ENCODE measurements around the gene RSBN1L.
A peak's percentile ranks its signal among the peaks of the same experiment; 100 is the strongest.
"Not testable (repeated sequence)": the region's sequence is repeated elsewhere in the genome, so short reads cannot be mapped to it uniquely, and the experiment has no call there.

RSBN1L gene

DNA sequence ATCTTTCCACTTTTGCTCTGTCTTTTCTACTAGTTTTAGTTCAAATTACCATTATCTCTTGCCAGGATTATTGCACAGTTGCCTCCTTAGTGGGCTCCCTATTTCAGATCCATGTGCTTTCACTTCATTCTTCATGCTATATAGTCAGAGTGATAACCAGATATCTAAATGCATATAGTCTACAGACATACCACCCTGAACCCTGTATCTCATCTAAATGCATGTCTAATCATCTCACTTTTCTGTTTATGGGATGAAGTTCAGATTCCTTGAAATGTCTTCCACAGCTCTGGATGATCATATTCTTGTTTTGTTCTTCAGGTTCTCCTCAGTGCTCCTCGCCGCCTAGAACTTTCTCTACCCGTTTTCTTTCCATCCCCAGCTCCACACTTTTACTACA lies 13.8 kb downstream of the RSBN1L start:
- Histone ChIP-seq H3K4me3 (ENCODE audit: low read length) (no peak overlapping the region), H2AK5ac (ENCODE audit: low read length) (no peak overlapping the region), H3K79me1 (ENCODE audit: low read length) (peaks cover 8% of the 10 kb centered on the region), H3K4me2 (ENCODE audit: low read length) (no peak overlapping the region), H2BK5ac (ENCODE audit: low read length) (no peak overlapping the region), H3K56ac (ENCODE audit: low read length) (no peak overlapping the region), H3K27me3 (ENCODE audit: insufficient read depth, low read length, poor library complexity) (no peaks in the 10 kb centered on the region), H3K36me3 (ENCODE audit: control insufficient read depth, insufficient read depth, low read length) (no peaks in the 10 kb centered on the region), H4K8ac (ENCODE audit: low read depth, low read length) (no peak overlapping the region), H3K4ac (ENCODE audit: low read depth, low read length) (no peak overlapping the region), H4K5ac (ENCODE audit: low read length) (no peak overlapping the region), H3K9ac (ENCODE audit: low read length) (no peak overlapping the region), H3K79me2 (ENCODE audit: control insufficient read depth, insufficient read depth, low read length) (peaks cover 25% of the 10 kb centered on the region), H3K4me1 (ENCODE audit: control insufficient read depth, low read depth, low read length) (no peaks in the 10 kb centered on the region), H2BK15ac (replicated peaks; ENCODE audit: low read depth) (no peak overlapping the region), H3K27ac (ENCODE audit: low read depth, low read length) (no peak overlapping the region), H3K18ac (ENCODE audit: low read length) (no peak overlapping the region), H3K23ac (ENCODE audit: low read length) (no peak overlapping the region), H2BK120ac (ENCODE audit: low read depth, low read length) (no peak overlapping the region)
- no peak for DNase-seq
- no CpG with 5 or more reads among the region's 3 CpGs for WGBS (ENCODE audit: extremely low coverage, insufficient coverage, low lambda C conversion rate)

GRCh38 chr7:77710861-77711260 lies 14.6 kb downstream of the RSBN1L start:
- Histone ChIP-seq H3K56ac (ENCODE audit: low read length) (no peak overlapping the region), H3K79me2 (ENCODE audit: control insufficient read depth, insufficient read depth, low read length) (peaks cover 27% of the 10 kb centered on the region), H2AK5ac (ENCODE audit: low read length) (no peak overlapping the region), H3K4me3 (ENCODE audit: low read length) (no peak overlapping the region), H3K4me2 (ENCODE audit: low read length) (no peak overlapping the region), H4K5ac (ENCODE audit: low read length) (no peak overlapping the region), H3K36me3 (ENCODE audit: control insufficient read depth, insufficient read depth, low read length) (no peaks in the 10 kb centered on the region), H4K8ac (ENCODE audit: low read depth, low read length) (no peak overlapping the region), H2BK15ac (replicated peaks; ENCODE audit: low read depth) (no peak overlapping the region), H3K4me1 (ENCODE audit: control insufficient read depth, low read depth, low read length) (no peaks in the 10 kb centered on the region), H3K27me3 (ENCODE audit: insufficient read depth, low read length, poor library complexity) (no peaks in the 10 kb centered on the region), H2BK120ac (ENCODE audit: low read depth, low read length) (no peak overlapping the region), H3K9ac (ENCODE audit: low read length) (no peak overlapping the region), H3K4ac (ENCODE audit: low read depth, low read length) (no peak overlapping the region), H3K23ac (ENCODE audit: low read length) (no peak overlapping the region), H3K18ac (ENCODE audit: low read length) (no peak overlapping the region), H2BK5ac (ENCODE audit: low read length) (no peak overlapping the region), H3K79me1 (ENCODE audit: low read length) (peaks cover 8% of the 10 kb centered on the region), H3K27ac (ENCODE audit: low read depth, low read length) (no peak overlapping the region)
- no CpG with 5 or more reads among the region's 3 CpGs for WGBS (ENCODE audit: extremely low coverage, insufficient coverage, low lambda C conversion rate)
- DNase-seq, result no peak

DNA sequence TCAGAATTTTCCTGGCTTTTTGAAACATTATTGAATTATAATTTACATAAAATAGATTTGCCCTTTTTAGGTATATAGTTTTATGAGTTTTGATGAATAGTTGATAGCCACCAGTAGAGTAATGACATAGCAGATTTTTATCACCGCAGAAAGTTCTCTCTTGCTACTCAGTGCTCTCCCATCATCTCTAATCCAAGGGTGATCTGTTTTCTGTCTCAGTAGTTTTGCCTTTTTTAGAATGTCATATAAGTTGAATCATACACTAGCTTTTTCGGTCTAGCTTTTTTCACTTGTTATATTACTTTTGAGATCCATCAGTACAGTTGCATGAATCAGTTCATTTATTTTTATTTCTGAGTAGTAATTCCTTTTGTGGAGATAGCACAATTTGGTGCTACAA lies 17.9 kb downstream of the RSBN1L start:
- no peak for DNase-seq
- no peak overlapping the region for H3K27ac ChIP-seq (ENCODE audit: low read depth, low read length)
- WGBS (ENCODE audit: extremely low coverage, insufficient coverage, low lambda C conversion rate), result no CpG with 5 or more reads among the region's 2 CpGs

GRCh38 chr7:77714931-77715330 lies 18.7 kb downstream of the RSBN1L start:
- not testable (repeated sequence) for H3K4me2 ChIP-seq (ENCODE audit: low read length); H2BK5ac ChIP-seq (ENCODE audit: low read length); H2BK120ac ChIP-seq (ENCODE audit: low read depth, low read length); H2AK5ac ChIP-seq (ENCODE audit: low read length); H3K23ac ChIP-seq (ENCODE audit: low read length); H4K5ac ChIP-seq (ENCODE audit: low read length); H2BK15ac ChIP-seq (replicated peaks; ENCODE audit: low read depth); H3K4ac ChIP-seq (ENCODE audit: low read depth, low read length); H3K27ac ChIP-seq (ENCODE audit: low read depth, low read length); H3K4me3 ChIP-seq (ENCODE audit: low read length); H3K36me3 ChIP-seq (ENCODE audit: control insufficient read depth, insufficient read depth, low read length); H3K18ac ChIP-seq (ENCODE audit: low read length); H3K27me3 ChIP-seq (ENCODE audit: insufficient read depth, low read length, poor library complexity); H3K9ac ChIP-seq (ENCODE audit: low read length); H3K4me1 ChIP-seq (ENCODE audit: control insufficient read depth, low read depth, low read length); H4K8ac ChIP-seq (ENCODE audit: low read depth, low read length); H3K56ac ChIP-seq (ENCODE audit: low read length)
- peak; percentile 47 for DNase-seq
- peaks cover 28% of the 10 kb centered on the region for H3K79me2 ChIP-seq (ENCODE audit: control insufficient read depth, insufficient read depth, low read length)
- H3K79me1 ChIP-seq (ENCODE audit: low read length), result peaks cover 12% of the 10 kb centered on the region

More for the DNA sequence above, 17.9 kb downstream of the RSBN1L start:
- Histone ChIP-seq H3K4me1 (ENCODE audit: control insufficient read depth, low read depth, low read length) (no peaks in the 10 kb centered on the region), H3K79me2 (ENCODE audit: control insufficient read depth, insufficient read depth, low read length) (peaks cover 27% of the 10 kb centered on the region), H3K27me3 (ENCODE audit: insufficient read depth, low read length, poor library complexity) (no peaks in the 10 kb centered on the region), H2BK5ac (ENCODE audit: low read length) (no peak overlapping the region), H3K23ac (ENCODE audit: low read length) (no peak overlapping the region), H2AK5ac (ENCODE audit: low read length) (no peak overlapping the region), H3K9ac (ENCODE audit: low read length) (no peak overlapping the region), H3K18ac (ENCODE audit: low read length) (no peak overlapping the region), H3K4me3 (ENCODE audit: low read length) (no peak overlapping the region), H3K4me2 (ENCODE audit: low read length) (no peak overlapping the region), H3K56ac (ENCODE audit: low read length) (no peak overlapping the region), H3K4ac (ENCODE audit: low read depth, low read length) (no peak overlapping the region), H2BK15ac (replicated peaks; ENCODE audit: low read depth) (no peak overlapping the region), H3K36me3 (ENCODE audit: control insufficient read depth, insufficient read depth, low read length) (no peaks in the 10 kb centered on the region), H2BK120ac (ENCODE audit: low read depth, low read length) (no peak overlapping the region), H4K8ac (ENCODE audit: low read depth, low read length) (no peak overlapping the region), H3K79me1 (ENCODE audit: low read length) (peaks cover 14% of the 10 kb centered on the region), H4K5ac (ENCODE audit: low read length) (no peak overlapping the region)

- DNase-seq, result no peak
- peaks cover 10% of the 10 kb centered on the region for H3K79me1 ChIP-seq (ENCODE audit: low read length)
- WGBS (ENCODE audit: extremely low coverage, insufficient coverage, low lambda C conversion rate), result no CpG with 5 or more reads among the region's 3 CpGs
Measured at GRCh38 chr7:77716804-77717203, 20.5 kb downstream of the RSBN1L start.

GRCh38 chr7:77717566-77717965 lies 21.3 kb downstream of the RSBN1L start:
- H3K79me1 ChIP-seq (ENCODE audit: low read length); H4K8ac ChIP-seq (ENCODE audit: low read depth, low read length); H2AK5ac ChIP-seq (ENCODE audit: low read length); H3K4me2 ChIP-seq (ENCODE audit: low read length); H3K27ac ChIP-seq (ENCODE audit: low read depth, low read length); H3K27me3 ChIP-seq (ENCODE audit: insufficient read depth, low read length, poor library complexity); H2BK5ac ChIP-seq (ENCODE audit: low read length); H3K56ac ChIP-seq (ENCODE audit: low read length); H3K9ac ChIP-seq (ENCODE audit: low read length); H2BK15ac ChIP-seq (replicated peaks; ENCODE audit: low read depth); H3K36me3 ChIP-seq (ENCODE audit: control insufficient read depth, insufficient read depth, low read length); H2BK120ac ChIP-seq (ENCODE audit: low read depth, low read length); DNase-seq; H4K5ac ChIP-seq (ENCODE audit: low read length); H3K18ac ChIP-seq (ENCODE audit: low read length); H3K4me1 ChIP-seq (ENCODE audit: control insufficient read depth, low read depth, low read length); H3K4me3 ChIP-seq (ENCODE audit: low read length); H3K4ac ChIP-seq (ENCODE audit: low read depth, low read length); H3K23ac ChIP-seq (ENCODE audit: low read length): not testable (repeated sequence)
- H3K79me2 ChIP-seq (ENCODE audit: control insufficient read depth, insufficient read depth, low read length), result peaks cover 21% of the 10 kb centered on the region
- no CpG with 5 or more reads among the region's 5 CpGs for WGBS (ENCODE audit: extremely low coverage, insufficient coverage, low lambda C conversion rate)

More at GRCh38 chr7:77716804-77717203, 20.5 kb downstream of the RSBN1L start:
- H3K4me2 ChIP-seq (ENCODE audit: low read length), result no peak overlapping the region
- H3K23ac ChIP-seq (ENCODE audit: low read length), result no peak overlapping the region
- H3K27ac ChIP-seq (ENCODE audit: low read depth, low read length), result no peak overlapping the region
- no peaks in the 10 kb centered on the region for H3K27me3 ChIP-seq (ENCODE audit: insufficient read depth, low read length, poor library complexity)
- no peak overlapping the region for H2AK5ac ChIP-seq (ENCODE audit: low read length)
- H3K18ac ChIP-seq (ENCODE audit: low read length), result no peak overlapping the region
- no peak overlapping the region for H2BK15ac ChIP-seq (replicated peaks; ENCODE audit: low read depth)
- no peak overlapping the region for H4K5ac ChIP-seq (ENCODE audit: low read length)
- no peaks in the 10 kb centered on the region for H3K36me3 ChIP-seq (ENCODE audit: control insufficient read depth, insufficient read depth, low read length)
- no peak overlapping the region for H2BK5ac ChIP-seq (ENCODE audit: low read length)
- H3K9ac ChIP-seq (ENCODE audit: low read length), result no peak overlapping the region
- peaks cover 21% of the 10 kb centered on the region for H3K79me2 ChIP-seq (ENCODE audit: control insufficient read depth, insufficient read depth, low read length)
- no peaks in the 10 kb centered on the region for H3K4me1 ChIP-seq (ENCODE audit: control insufficient read depth, low read depth, low read length)
- H2BK120ac ChIP-seq (ENCODE audit: low read depth, low read length), result no peak overlapping the region
- H3K4ac ChIP-seq (ENCODE audit: low read depth, low read length), result no peak overlapping the region
- H4K8ac ChIP-seq (ENCODE audit: low read depth, low read length), result no peak overlapping the region
- H3K4me3 ChIP-seq (ENCODE audit: low read length), result no peak overlapping the region
- no peak overlapping the region for H3K56ac ChIP-seq (ENCODE audit: low read length)
